Endodermal cell (in vitro differentiated cells): Measurements from ENCODE around the gene CAPZB. TPM values are rescaled to one million over a fixed set of nuclear protein-coding genes. Genes with fewer than 3 reads are reported as not detected.
A peak's percentile ranks its signal among the peaks of the same experiment; 100 is the strongest.

Experiments
- DNase-seq: peaks from one replicate; pipeline ENCODE4 v3.0.0-alpha.2; 2017
- H3K27ac ChIP-seq: 2 replicates; pipeline ENCODE4 v1.5.1; 2013; ENCODE audit warnings: mild to moderate bottlenecking, low read depth, low read length, moderate library complexity
- H3K27me3 ChIP-seq: 2 replicates; pipeline ENCODE4 v1.6.1; 2013; ENCODE audit warnings: mild to moderate bottlenecking, low read length, moderate library complexity; ENCODE audit not compliant: insufficient read depth, control insufficient read depth, poor library complexity, severe bottlenecking
- H3K36me3 ChIP-seq: 2 replicates; pipeline ENCODE4 v1.7.0; 2013; ENCODE audit warnings: mild to moderate bottlenecking, low read length, moderate library complexity; ENCODE audit not compliant: control insufficient read depth, insufficient read depth
- H3K4me1 ChIP-seq: one replicate; pipeline ENCODE4 v1.7.0; 2013; ENCODE audit warnings: low read length; ENCODE audit not compliant: control insufficient read depth, insufficient read depth
- H3K4me3 ChIP-seq: 2 replicates; pipeline ENCODE4 v1.5.1; 2013; ENCODE audit warnings: mild to moderate bottlenecking, low read length, moderate library complexity
- H3K9ac ChIP-seq: 2 replicates; pipeline ENCODE4 v1.6.1; 2013; ENCODE audit warnings: mild to moderate bottlenecking, low read length, moderate library complexity; ENCODE audit not compliant: poor library complexity, severe bottlenecking; ENCODE audit errors: extremely low read depth
- H3K9me3 ChIP-seq: 2 replicates; pipeline ENCODE4 v1.6.1; 2013; ENCODE audit warnings: mild to moderate bottlenecking, low read length, moderate library complexity; ENCODE audit not compliant: control insufficient read depth
- H3K27ac Mint-ChIP-seq: 2 replicates; pipeline ENCODE4 v1.8.0; 2020; ENCODE audit warnings: mixed read lengths
- H3K27me3 Mint-ChIP-seq: 2 replicates; pipeline ENCODE4 v1.8.0; 2021; ENCODE audit warnings: mild to moderate bottlenecking, mixed read lengths; ENCODE audit not compliant: insufficient read depth
- H3K36me3 Mint-ChIP-seq: 2 replicates; pipeline ENCODE4 v1.8.0; 2020; ENCODE audit warnings: low read depth, mixed read lengths
- H3K4me1 Mint-ChIP-seq: 2 replicates; pipeline ENCODE4 v1.8.0; 2020; ENCODE audit warnings: mixed read lengths
- H3K4me3 Mint-ChIP-seq: 2 replicates; pipeline ENCODE4 v1.8.0; 2020; ENCODE audit warnings: mild to moderate bottlenecking, moderate library complexity, mixed read lengths
- H3K9me3 Mint-ChIP-seq: 2 replicates; pipeline ENCODE4 v1.8.0; 2020; ENCODE audit warnings: mild to moderate bottlenecking, mixed read lengths
- WGBS, 2 experiments: methylation state at CpG; one replicate each; pipeline versions ENCODE4 v1.1.5 to v1.1.7; 2013; ENCODE audit warnings: missing lambda C conversion rate in 2 of 2, mixed read lengths in 1 of 2; ENCODE audit not compliant: insufficient coverage in 1 of 2, insufficient read length in 1 of 2; 5-methylcytosine and 5-hydroxymethylcytosine counted together
- total RNA-seq, 2 donors: library from RNA; stranded (reverse); fragmentation: NEBNext Ultra II Directional in 1 of 2; extraction: Animal tissue kit (Norgen Biotek cat#: 25700) in 1 of 2; gene quantifications; 2 replicates in 1 of 2; 3 replicates in 1 of 2; pipeline ENCODE4 v1.2.1, GENCODE V29; 2021
- TF ChIP-seq, protein P1 (sequence below): fragments of 200-600 bp; sonication (generic); conservative IDR thresholded peaks from 2 replicates; pipeline ENCODE4 v1.5.0; 2021; ENCODE audit warnings: antibody characterized with exemption, mild to moderate bottlenecking

Gene CAPZB
- total RNA-seq, 2 donors from 2014 or later, result 334 to 362 TPM

GRCh38 chr1:19337289-19337688 lies 148.1 kb downstream of the CAPZB start:
- 98 to 100% methylated on average over 1 to 4 of the region's 4 CpGs for WGBS, 2 experiments
- no peak for DNase-seq
- TF ChIP-seq, protein P1, sequence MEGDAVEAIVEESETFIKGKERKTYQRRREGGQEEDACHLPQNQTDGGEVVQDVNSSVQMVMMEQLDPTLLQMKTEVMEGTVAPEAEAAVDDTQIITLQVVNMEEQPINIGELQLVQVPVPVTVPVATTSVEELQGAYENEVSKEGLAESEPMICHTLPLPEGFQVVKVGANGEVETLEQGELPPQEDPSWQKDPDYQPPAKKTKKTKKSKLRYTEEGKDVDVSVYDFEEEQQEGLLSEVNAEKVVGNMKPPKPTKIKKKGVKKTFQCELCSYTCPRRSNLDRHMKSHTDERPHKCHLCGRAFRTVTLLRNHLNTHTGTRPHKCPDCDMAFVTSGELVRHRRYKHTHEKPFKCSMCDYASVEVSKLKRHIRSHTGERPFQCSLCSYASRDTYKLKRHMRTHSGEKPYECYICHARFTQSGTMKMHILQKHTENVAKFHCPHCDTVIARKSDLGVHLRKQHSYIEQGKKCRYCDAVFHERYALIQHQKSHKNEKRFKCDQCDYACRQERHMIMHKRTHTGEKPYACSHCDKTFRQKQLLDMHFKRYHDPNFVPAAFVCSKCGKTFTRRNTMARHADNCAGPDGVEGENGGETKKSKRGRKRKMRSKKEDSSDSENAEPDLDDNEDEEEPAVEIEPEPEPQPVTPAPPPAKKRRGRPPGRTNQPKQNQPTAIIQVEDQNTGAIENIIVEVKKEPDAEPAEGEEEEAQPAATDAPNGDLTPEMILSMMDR, result no peak
- Mint-ChIP-seq H3K9me3 (no peaks in the 10 kb centered on the region), H3K4me1 (peaks cover 6% of the 10 kb centered on the region), H3K36me3 (peaks cover 28% of the 10 kb centered on the region), H3K27ac (peak overlapping the region; percentile 70), H3K27me3 (no peaks in the 10 kb centered on the region), H3K4me3 (no peak overlapping the region)
- H3K4me3 ChIP-seq, result no peak overlapping the region
- no peaks in the 10 kb centered on the region for H3K4me1 ChIP-seq
- peaks cover 30% of the 10 kb centered on the region for H3K36me3 ChIP-seq
- no peak overlapping the region for H3K9ac ChIP-seq
- H3K27ac ChIP-seq, result no peak overlapping the region
- H3K27me3 ChIP-seq, result no peaks in the 10 kb centered on the region
- H3K9me3 ChIP-seq, result no peaks in the 10 kb centered on the region

GRCh38 chr1:19336543-19336942 lies 148.8 kb downstream of the CAPZB start:
- Histone ChIP-seq H3K9me3 (no peaks in the 10 kb centered on the region), H3K4me1 (no peaks in the 10 kb centered on the region), H3K27ac (no peak overlapping the region), H3K9ac (no peak overlapping the region), H3K36me3 (peaks cover 23% of the 10 kb centered on the region), H3K27me3 (no peaks in the 10 kb centered on the region), H3K4me3 (no peak overlapping the region)
- peaks cover 6% of the 10 kb centered on the region for H3K4me1 Mint-ChIP-seq
- no peaks in the 10 kb centered on the region for H3K27me3 Mint-ChIP-seq
- WGBS, 2 experiments, result 94 to 96% methylated on average over 7 of the region's 7 CpGs
- no peak overlapping the region for H3K27ac Mint-ChIP-seq
- TF ChIP-seq, protein P1, result no peak
- no peaks in the 10 kb centered on the region for H3K9me3 Mint-ChIP-seq
- DNase-seq, result no peak
- peaks cover 24% of the 10 kb centered on the region for H3K36me3 Mint-ChIP-seq
- no peak overlapping the region for H3K4me3 Mint-ChIP-seq

DNA sequence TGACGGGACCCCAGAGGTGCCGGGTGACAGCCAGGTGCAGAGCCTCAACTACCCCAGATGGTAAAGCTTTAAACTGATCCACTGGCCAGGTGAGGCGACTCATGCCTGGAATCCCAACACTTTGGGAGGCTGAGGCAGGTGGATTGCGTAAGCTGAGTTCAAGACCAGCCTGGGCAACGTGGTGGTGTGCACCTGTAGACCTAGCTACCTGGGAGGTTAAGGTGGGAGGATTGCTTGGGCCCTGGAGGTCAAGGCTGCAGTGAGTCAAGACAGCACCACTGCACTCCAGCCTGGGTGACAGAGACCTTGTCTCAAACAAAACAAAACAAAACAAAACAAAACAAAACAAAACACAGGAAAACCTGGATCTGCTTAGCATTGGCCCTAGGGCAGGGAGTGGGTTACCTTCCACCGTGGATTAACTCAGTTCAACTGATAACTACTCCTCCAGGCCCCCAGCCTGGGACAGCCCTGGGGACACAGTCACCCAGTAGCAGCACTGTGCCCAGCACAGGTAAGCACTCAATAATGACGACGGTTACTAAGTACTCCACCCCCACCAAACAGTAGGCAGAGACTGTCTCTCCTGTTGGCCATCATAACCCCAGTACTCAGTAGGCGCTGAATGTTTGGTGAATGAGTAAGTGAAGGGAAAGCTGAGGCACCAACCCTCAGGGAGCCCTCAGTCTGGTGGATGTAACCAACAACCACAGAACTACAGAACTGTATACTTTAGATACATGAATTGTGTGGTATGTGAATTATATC lies 151.6 kb downstream of the CAPZB start:
- Histone ChIP-seq H3K9me3 (no peaks in the 10 kb centered on the region), H3K27ac (no peak overlapping the region), H3K27me3 (no peaks in the 10 kb centered on the region), H3K9ac (no peak overlapping the region), H3K36me3 (no peaks in the 10 kb centered on the region), H3K4me3 (no peak overlapping the region), H3K4me1 (no peaks in the 10 kb centered on the region)
- no peak overlapping the region for H3K27ac Mint-ChIP-seq
- H3K4me3 Mint-ChIP-seq, result no peak overlapping the region
- no peaks in the 10 kb centered on the region for H3K27me3 Mint-ChIP-seq
- TF ChIP-seq, protein P1, result no peak
- 82 to 85% methylated on average over 7 to 8 of the region's 9 CpGs for WGBS, 2 experiments
- no peak for DNase-seq
- no peaks in the 10 kb centered on the region for H3K9me3 Mint-ChIP-seq
- H3K4me1 Mint-ChIP-seq, result peaks cover 4% of the 10 kb centered on the region
- H3K36me3 Mint-ChIP-seq, result peaks cover 8% of the 10 kb centered on the region
